Stimulated activated memory B cell treated with anti-CD40 and anti-IgM and Interleukin-4, amounts not matched to agents 10 μg/mL and 1 μg/mL and 100 μg/mL, for 72 hours (primary cell): Measurements from ENCODE around the gene GRWD1.

ENCODE experiments used
- ATAC-seq: fragments of 150-1000 bp; cut with Tn5 transposase; 2 replicates; pipeline ENCODE4 v1.10.0; 2021
- H3K27ac Mint-ChIP-seq: one replicate; pipeline ENCODE4 v1.8.0; 2022; ENCODE audit warnings: mild to moderate bottlenecking, mixed read lengths
- H3K27me3 Mint-ChIP-seq: one replicate; pipeline ENCODE4 v1.8.0; 2022; ENCODE audit warnings: mixed read lengths
- H3K36me3 Mint-ChIP-seq: one replicate; pipeline ENCODE4 v1.8.0; 2022; ENCODE audit warnings: mixed read lengths
- H3K4me1 Mint-ChIP-seq: one replicate; pipeline ENCODE4 v1.8.0; 2022; ENCODE audit warnings: mixed read lengths
- H3K4me3 Mint-ChIP-seq: one replicate; pipeline ENCODE4 v1.8.0; 2022; ENCODE audit warnings: mild to moderate bottlenecking, moderate library complexity, mixed read lengths
- H3K9me3 Mint-ChIP-seq: one replicate; pipeline ENCODE4 v1.8.0; 2022; ENCODE audit warnings: mixed read lengths

GRWD1 gene

GRCh38 chr19:48445606-48446481 lies at the start of gene GRWD1:
Gene GRWD1, plus strand, starts transcription at chr19:48445983. Its CDS starts 23 bp downstream, at chr19:48446006.
- Mint-ChIP-seq H3K4me1 (peaks cover 43% of the 10 kb centered on the region), H3K27me3 (peaks cover 27% of the 10 kb centered on the region), H3K4me3 (peak within 1 kb of the TSS; percentile 96), H3K36me3 (peaks cover 22% of the 10 kb centered on the region), H3K27ac (peak within 1 kb of the TSS; percentile 98), H3K9me3 (no peaks in the 10 kb centered on the region)
- ATAC-seq, result peak; percentile 94

GRCh38 chr19:48396016-48396823 lies 49.6 kb upstream of the GRWD1 start:
- Mint-ChIP-seq H3K36me3 (no peaks in the 10 kb centered on the region), H3K27ac (peak overlapping the region; percentile 51), H3K4me1 (peaks cover 67% of the 10 kb centered on the region), H3K9me3 (peaks cover 9% of the 10 kb centered on the region), H3K4me3 (peak overlapping the region; percentile 7), H3K27me3 (peaks cover 57% of the 10 kb centered on the region)
- ATAC-seq, result no peak

- no peak for ATAC-seq
- no peak overlapping the region for H3K4me3 Mint-ChIP-seq
- H3K27me3 Mint-ChIP-seq, result peaks cover 57% of the 10 kb centered on the region
- no peak overlapping the region for H3K27ac Mint-ChIP-seq
- H3K9me3 Mint-ChIP-seq, result peaks cover 9% of the 10 kb centered on the region
- H3K36me3 Mint-ChIP-seq, result no peaks in the 10 kb centered on the region
- peaks cover 62% of the 10 kb centered on the region for H3K4me1 Mint-ChIP-seq
Observed at GRCh38 chr19:48396824-48397176, 49.0 kb upstream of the GRWD1 start.

GRCh38 chr19:48397263-48398101 lies 48.3 kb upstream of the GRWD1 start:
- peaks cover 55% of the 10 kb centered on the region for H3K4me1 Mint-ChIP-seq
- H3K27ac Mint-ChIP-seq, result peak overlapping the region; percentile 87
- H3K27me3 Mint-ChIP-seq, result peaks cover 56% of the 10 kb centered on the region
- H3K36me3 Mint-ChIP-seq, result no peaks in the 10 kb centered on the region
- peaks cover 9% of the 10 kb centered on the region for H3K9me3 Mint-ChIP-seq
- ATAC-seq, result no peak
- H3K4me3 Mint-ChIP-seq, result peak overlapping the region; percentile 82

GRCh38 chr19:48398102-48398374 lies 47.7 kb upstream of the GRWD1 start:
- Mint-ChIP-seq H3K4me1 (peaks cover 50% of the 10 kb centered on the region), H3K4me3 (peak overlapping the region; percentile 82), H3K9me3 (peaks cover 9% of the 10 kb centered on the region), H3K36me3 (no peaks in the 10 kb centered on the region), H3K27ac (peak overlapping the region; percentile 87), H3K27me3 (peaks cover 50% of the 10 kb centered on the region)
- ATAC-seq, result no peak

- Mint-ChIP-seq H3K4me1 (peaks cover 55% of the 10 kb centered on the region), H3K27ac (peak overlapping the region; percentile 87), H3K27me3 (peaks cover 48% of the 10 kb centered on the region), H3K36me3 (no peaks in the 10 kb centered on the region), H3K4me3 (peak overlapping the region; percentile 82), H3K9me3 (peaks cover 9% of the 10 kb centered on the region)
- peak; percentile 79 for ATAC-seq
Observed at GRCh38 chr19:48398375-48399235, 47.2 kb upstream of the GRWD1 start.

- Mint-ChIP-seq H3K27ac (no peak overlapping the region), H3K9me3 (peaks cover 9% of the 10 kb centered on the region), H3K27me3 (peaks cover 32% of the 10 kb centered on the region), H3K36me3 (no peaks in the 10 kb centered on the region), H3K4me3 (no peak overlapping the region), H3K4me1 (peaks cover 41% of the 10 kb centered on the region)
- no peak for ATAC-seq
Observed at GRCh38 chr19:48400018-48400742, 45.6 kb upstream of the GRWD1 start.

- H3K9me3 Mint-ChIP-seq, result peaks cover 11% of the 10 kb centered on the region
- peaks cover 36% of the 10 kb centered on the region for H3K4me1 Mint-ChIP-seq
- peaks cover 31% of the 10 kb centered on the region for H3K27me3 Mint-ChIP-seq
- no peaks in the 10 kb centered on the region for H3K36me3 Mint-ChIP-seq
- ATAC-seq, result no peak
- H3K4me3 Mint-ChIP-seq, result no peak overlapping the region
- no peak overlapping the region for H3K27ac Mint-ChIP-seq
Observed at GRCh38 chr19:48401287-48401686, 44.5 kb upstream of the GRWD1 start.

- H3K27ac Mint-ChIP-seq, result no peak overlapping the region
Observed at GRCh38 chr19:48403606-48404005, 42.2 kb upstream of the GRWD1 start.

GRCh38 chr19:48405010-48405659 lies 40.6 kb upstream of the GRWD1 start:
- Mint-ChIP-seq H3K9me3 (peaks cover 2% of the 10 kb centered on the region), H3K36me3 (no peaks in the 10 kb centered on the region), H3K4me1 (peaks cover 12% of the 10 kb centered on the region), H3K4me3 (no peak overlapping the region), H3K27ac (no peak overlapping the region), H3K27me3 (peaks cover 45% of the 10 kb centered on the region)
- no peak for ATAC-seq

More at GRCh38 chr19:48403606-48404005, 42.2 kb upstream of the GRWD1 start:
- no peak overlapping the region for H3K4me3 Mint-ChIP-seq
- peak; percentile 79 for ATAC-seq
- peaks cover 30% of the 10 kb centered on the region for H3K27me3 Mint-ChIP-seq
- H3K36me3 Mint-ChIP-seq, result no peaks in the 10 kb centered on the region
- peaks cover 11% of the 10 kb centered on the region for H3K9me3 Mint-ChIP-seq
- peaks cover 22% of the 10 kb centered on the region for H3K4me1 Mint-ChIP-seq

GRCh38 chr19:48405850-48406249 lies 39.9 kb upstream of the GRWD1 start:
- Mint-ChIP-seq H3K36me3 (no peaks in the 10 kb centered on the region), H3K4me1 (peaks cover 12% of the 10 kb centered on the region), H3K9me3 (peaks cover 2% of the 10 kb centered on the region), H3K4me3 (no peak overlapping the region), H3K27me3 (peaks cover 50% of the 10 kb centered on the region), H3K27ac (no peak overlapping the region)
- ATAC-seq, result peak; percentile 49

GRCh38 chr19:48413879-48414587 lies 31.8 kb upstream of the GRWD1 start:
- H3K27me3 Mint-ChIP-seq, result peaks cover 77% of the 10 kb centered on the region
- no peak overlapping the region for H3K4me3 Mint-ChIP-seq
- no peaks in the 10 kb centered on the region for H3K9me3 Mint-ChIP-seq
- H3K27ac Mint-ChIP-seq, result peak overlapping the region; percentile 14
- H3K4me1 Mint-ChIP-seq, result peaks cover 16% of the 10 kb centered on the region
- ATAC-seq, result no peak
- H3K36me3 Mint-ChIP-seq, result no peaks in the 10 kb centered on the region

GRCh38 chr19:48415395-48415794 lies 30.4 kb upstream of the GRWD1 start:
- H3K4me3 Mint-ChIP-seq, result no peak overlapping the region

More at GRCh38 chr19:48415395-48415794, 30.4 kb upstream of the GRWD1 start:
- peaks cover 21% of the 10 kb centered on the region for H3K4me1 Mint-ChIP-seq
- H3K27me3 Mint-ChIP-seq, result peaks cover 70% of the 10 kb centered on the region
- H3K9me3 Mint-ChIP-seq, result no peaks in the 10 kb centered on the region
- H3K36me3 Mint-ChIP-seq, result no peaks in the 10 kb centered on the region
- H3K27ac Mint-ChIP-seq, result no peak overlapping the region
- peak; percentile 60 for ATAC-seq
